Right cardiac atrium (tissue), 5 donors: ENCODE results near the gene POLR2E. TPM values are rescaled to one million over a fixed set of nuclear protein-coding genes. Genes with fewer than 3 reads are reported as not detected.
A peak's percentile ranks its signal among the peaks of the same experiment; 100 is the strongest.

Source experiments
- ATAC-seq, 2 donors: fragments of 200-7000 bp; cut with Tn5 transposase; one replicate each; pipeline versions ENCODE4 v1.8.0 to v1.9.1; 2020; ENCODE audit warnings: moderate library complexity in 2 of 2, mild to moderate bottlenecking in 1 of 2
- DNase-seq, 3 donors: peaks; one replicate each; pipeline ENCODE4 v3.0.0-alpha.2; 2020
- H3K27ac ChIP-seq: one replicate; pipeline ENCODE4 v1.5.1; 2013; ENCODE audit warnings: mild to moderate bottlenecking, low read length, control low read depth, moderate library complexity
- H3K27me3 ChIP-seq: one replicate; pipeline ENCODE4 v1.6.1; 2013; ENCODE audit not compliant: control insufficient read depth, insufficient read depth
- H3K4me1 ChIP-seq: one replicate; pipeline ENCODE4 v1.6.1; 2013; ENCODE audit warnings: low read length; ENCODE audit not compliant: control insufficient read depth, insufficient read depth
- H3K4me3 ChIP-seq: one replicate; pipeline ENCODE4 v1.5.1; 2013; ENCODE audit warnings: low read length, control low read depth
- H3K9me3 ChIP-seq: one replicate; pipeline ENCODE4 v1.6.1; 2013; ENCODE audit warnings: low read length; ENCODE audit not compliant: control insufficient read depth
- WGBS: extraction: QIAGEN DNeasy Blood & Tissue Kit; methylation state at CpG from one replicate; pipeline ENCODE4 v1.1.7; 2013; 5-methylcytosine and 5-hydroxymethylcytosine counted together
- intact Hi-C, 4 donors: fragments of 100-400 bp; cut with DNase I; formaldehyde crosslinking; loops; one replicate each; pipeline versions ENCODE4 v1.11.0 to v1.14.0; 2022 to 2023
- polyA plus RNA-seq: library from polyadenylated mRNA; stranded (reverse); fragments of 200-250 nt; gene quantifications from one replicate; pipeline ENCODE4 v1.2.3, GENCODE V29; 2013
- total RNA-seq, 4 donors: library from RNA; stranded (reverse); fragmentation: NEBNext Ultra II Directional; extraction: Animal tissue kit (Norgen Biotek cat#: 25700); gene quantifications; one replicate each; pipeline ENCODE4 v1.2.1, GENCODE V29; 2021
- donor health status: healthy with polysubstance abuse.
- donor health status: DM: no; HTN: yes; CAD: no.
- donor health status: DM: no; HTN: no; CAD: no.
- donor health status: DM: no; HTN: yes; CAD: no; lungs with severe emphysema.
- donor health status: DM: yes; HTN: yes; CAD: no.

The POLR2E gene
- total and polyA plus RNA-seq, 5 donors, result 110 to 179 (median 133) TPM

DNA sequence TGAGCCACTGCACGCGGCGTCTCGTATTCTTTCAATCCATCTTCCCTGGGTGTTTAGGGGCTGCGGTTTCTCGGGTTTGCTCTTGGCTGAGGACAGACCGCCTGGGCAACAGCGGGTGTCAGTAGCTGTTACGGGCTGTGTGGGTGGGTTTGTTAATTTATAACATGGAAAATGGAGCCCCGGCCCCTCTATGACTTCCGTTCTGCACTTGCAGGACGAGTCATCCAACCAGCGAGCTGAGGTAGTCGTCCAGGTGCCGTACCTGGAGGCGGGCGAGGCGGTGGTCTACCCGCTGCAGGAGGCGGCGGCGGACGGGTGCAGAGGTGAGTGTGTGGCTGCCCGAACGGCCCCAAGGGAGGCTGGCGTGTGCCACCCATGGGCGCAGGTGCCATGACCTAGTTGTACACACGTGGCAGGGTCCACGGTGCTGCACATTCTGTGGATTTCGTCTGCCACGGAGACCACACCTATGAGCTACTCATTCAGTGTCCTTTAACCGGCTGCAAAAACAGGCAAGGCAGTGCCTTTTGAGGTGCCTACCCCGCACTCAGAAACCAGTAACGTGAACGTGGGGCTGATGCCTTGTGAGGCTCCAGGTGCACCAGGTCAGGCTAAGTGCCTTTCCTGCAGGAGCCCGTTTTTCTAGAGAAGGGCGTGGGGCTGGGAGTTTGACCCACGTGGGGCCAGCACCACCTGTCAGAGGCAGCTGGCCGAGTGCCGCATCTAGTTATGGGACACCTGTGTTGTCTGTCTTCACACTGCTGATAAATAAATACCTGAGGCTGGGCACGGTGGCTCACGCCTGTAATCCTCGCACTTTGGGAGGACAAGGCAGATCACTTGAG is 10.9 kb downstream of the POLR2E start:
- Histone ChIP-seq H3K27ac (no peak overlapping the region), H3K4me1 (no peaks in the 10 kb centered on the region), H3K9me3 (no peaks in the 10 kb centered on the region), H3K4me3 (no peak overlapping the region), H3K27me3 (no peaks in the 10 kb centered on the region)
- 88% methylated on average over 43 of the region's 43 CpGs for WGBS
- DNase-seq (no peak), ATAC-seq (no peak)
- intact Hi-C loops, result no loop called here

DNA sequence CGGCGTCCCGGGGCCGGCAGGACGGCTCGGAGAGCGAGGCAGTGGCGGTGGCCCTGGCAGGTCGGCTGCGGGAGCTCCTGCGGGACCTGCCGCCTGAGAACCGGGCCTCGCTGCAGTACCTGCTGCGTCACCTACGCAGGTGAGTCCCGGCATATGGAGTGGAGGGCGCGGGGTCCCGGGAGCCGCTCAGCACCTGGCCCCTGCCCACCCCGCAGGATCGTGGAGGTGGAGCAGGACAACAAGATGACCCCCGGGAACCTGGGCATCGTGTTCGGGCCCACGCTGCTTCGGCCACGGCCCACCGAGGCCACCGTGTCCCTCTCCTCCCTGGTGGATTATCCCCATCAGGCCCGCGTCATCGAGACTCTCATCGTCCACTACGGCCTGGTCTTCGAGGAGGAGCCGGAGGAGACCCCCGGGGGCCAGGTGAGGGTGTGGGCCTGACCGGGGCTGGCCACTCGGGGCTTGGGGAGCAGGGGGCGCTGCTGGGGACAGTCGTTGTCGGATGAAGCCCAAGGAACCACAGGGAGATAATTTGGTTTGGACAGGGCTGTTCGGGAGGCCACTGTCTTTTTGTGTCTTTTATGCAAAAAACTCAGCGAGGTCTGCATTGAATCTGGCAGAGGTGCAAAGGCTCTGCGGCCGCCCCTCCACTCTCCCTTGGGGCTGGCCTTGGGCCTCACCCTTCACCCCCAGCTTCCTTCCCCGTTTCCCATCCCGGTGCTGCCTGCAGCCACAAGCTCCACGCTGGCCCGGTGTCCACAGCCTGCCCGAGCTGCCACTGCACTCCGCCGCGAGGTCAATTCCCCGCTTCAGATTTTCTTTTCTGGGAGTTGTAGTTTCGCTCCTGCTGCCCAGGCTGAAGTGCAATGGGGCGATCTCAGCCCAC is 12.0 kb downstream of the POLR2E start:
- ATAC-seq (no peak), DNase-seq (peak in 2 of 3 donors; percentile 49 to 68)
- Histone ChIP-seq H3K9me3 (no peaks in the 10 kb centered on the region), H3K27ac (no peak overlapping the region), H3K27me3 (no peaks in the 10 kb centered on the region), H3K4me3 (no peak overlapping the region), H3K4me1 (no peaks in the 10 kb centered on the region)
- intact Hi-C loops, result no loop called here
- 83% methylated on average over 59 of the region's 59 CpGs for WGBS

DNA sequence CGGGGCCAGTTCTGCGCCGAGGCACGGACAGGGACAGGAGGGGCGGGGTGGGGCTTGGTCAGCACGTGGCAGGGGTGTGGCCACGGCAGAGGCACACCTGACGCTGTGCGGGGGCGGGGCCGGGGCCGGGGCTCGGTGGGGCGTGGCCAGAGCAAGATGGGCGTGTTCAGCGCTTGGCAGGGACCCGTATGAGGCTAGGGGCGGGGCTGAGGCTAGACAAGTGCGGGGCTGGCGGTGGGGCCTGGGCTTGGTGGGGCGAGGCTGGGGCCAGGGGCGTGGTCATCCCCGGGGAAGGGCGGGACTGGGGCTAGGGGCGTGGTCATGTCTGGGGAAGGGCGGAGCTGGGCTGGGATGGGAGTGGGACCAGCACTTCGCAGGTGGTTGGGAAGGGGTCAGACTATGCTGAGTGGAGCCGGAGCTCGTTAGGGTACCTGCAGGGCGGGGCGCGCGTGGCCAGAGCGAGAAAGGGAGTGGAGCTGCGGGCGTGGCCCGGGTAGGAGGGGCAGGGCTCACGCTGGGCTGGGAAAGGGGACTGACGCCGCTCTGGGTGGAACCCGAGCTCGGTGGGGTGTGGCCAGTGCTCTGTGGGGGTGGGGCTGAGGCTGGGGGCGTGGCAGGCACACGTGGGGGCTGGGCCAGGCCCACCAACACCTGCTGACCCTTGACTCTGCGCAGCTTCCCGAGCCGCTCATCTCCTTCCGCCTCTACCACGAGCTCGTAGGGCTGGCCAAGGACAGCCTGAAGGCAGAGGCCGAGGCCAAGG is 12.8 kb downstream of the POLR2E start:
- Histone ChIP-seq H3K4me3 (no peak overlapping the region), H3K27me3 (no peaks in the 10 kb centered on the region), H3K4me1 (no peaks in the 10 kb centered on the region), H3K27ac (no peak overlapping the region), H3K9me3 (no peaks in the 10 kb centered on the region)
- DNase-seq, result peak; percentile 61 to 82 (median 72)
- ATAC-seq, result peak; percentile 59 to 68
- intact Hi-C loops, result no loop called here
- 25% methylated on average over 51 of the region's 51 CpGs for WGBS

DNA sequence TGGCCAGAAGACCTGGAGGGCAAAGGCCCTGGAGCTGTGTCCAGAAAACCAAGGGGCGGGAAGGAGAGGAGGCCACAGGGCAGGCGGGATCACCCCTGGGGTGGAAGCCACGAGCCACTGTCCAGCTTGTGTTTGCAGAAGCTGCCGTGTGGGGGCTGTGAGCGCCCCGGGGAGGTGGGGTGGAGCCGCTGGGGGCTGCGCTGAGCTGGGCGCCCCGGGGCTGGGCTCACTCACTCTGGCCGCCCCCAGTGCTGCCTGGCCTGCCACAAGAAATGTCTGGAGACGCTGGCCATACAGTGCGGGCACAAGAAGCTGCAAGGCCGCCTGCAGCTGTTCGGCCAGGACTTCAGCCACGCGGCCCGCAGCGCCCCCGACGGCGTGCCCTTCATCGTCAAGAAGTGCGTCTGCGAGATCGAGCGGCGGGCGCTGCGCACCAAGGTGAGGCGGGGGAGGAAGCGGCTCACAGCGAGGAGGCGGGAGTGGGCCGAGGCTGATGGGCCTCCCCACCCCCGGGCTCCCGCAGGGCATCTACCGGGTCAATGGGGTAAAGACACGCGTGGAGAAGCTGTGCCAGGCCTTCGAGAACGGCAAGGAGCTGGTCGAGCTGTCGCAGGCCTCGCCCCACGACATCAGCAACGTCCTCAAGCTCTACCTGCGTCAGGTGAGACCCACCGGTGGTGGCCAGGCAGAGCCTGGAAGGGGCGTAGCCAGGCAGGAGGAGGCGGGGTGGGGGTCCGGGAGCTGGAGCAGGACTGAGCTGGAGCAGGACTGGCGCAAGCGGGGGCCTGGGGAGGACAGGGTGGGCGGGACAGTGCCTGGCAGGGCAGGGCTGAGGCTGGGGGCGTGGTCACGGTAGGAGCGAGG is 13.6 kb downstream of the POLR2E start:
- DNase-seq, result peak in 2 of 3 donors; percentile 83 to 86
- Histone ChIP-seq H3K27ac (no peak overlapping the region), H3K4me3 (no peak overlapping the region), H3K9me3 (no peaks in the 10 kb centered on the region), H3K4me1 (no peaks in the 10 kb centered on the region), H3K27me3 (no peaks in the 10 kb centered on the region)
- no peak for ATAC-seq
- 72% methylated on average over 58 of the region's 58 CpGs for WGBS
- intact Hi-C loops, result no loop called here

DNA sequence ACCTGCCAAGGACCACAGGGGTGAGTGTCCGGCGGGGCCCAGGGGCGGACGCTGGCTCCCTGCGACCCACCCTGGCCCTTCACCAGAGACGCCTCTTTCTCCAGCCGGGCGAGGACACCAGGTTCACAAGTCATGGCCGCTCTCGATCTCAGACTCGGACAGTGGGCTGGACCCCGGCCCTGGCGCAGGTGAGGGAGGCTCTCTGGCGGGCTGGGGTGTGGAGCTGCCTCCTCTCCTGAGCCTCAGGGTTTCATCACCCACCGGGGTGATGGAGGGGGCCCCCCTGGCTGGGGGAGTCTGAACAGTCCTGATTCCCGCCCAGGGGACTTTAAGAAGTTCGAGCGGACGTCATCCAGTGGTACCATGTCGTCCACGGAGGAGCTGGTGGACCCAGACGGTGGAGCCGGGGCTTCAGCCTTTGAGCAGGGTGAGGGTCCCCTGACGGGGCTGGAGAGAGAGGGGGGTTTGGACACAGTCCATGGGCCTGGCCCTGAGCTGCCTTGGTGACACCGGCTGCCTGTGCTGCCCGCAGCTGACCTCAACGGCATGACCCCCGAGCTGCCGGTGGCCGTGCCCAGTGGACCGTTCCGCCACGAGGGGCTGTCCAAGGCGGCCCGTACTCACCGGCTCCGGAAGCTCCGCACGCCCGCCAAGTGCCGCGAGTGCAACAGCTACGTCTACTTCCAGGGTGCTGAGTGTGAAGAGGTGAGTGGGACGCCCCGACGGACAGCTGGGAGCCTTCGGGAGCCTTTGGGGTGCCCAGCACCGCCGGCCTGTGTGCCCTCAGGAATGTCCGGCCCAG is 14.6 kb downstream of the POLR2E start:
- Histone ChIP-seq H3K27ac (no peak overlapping the region), H3K9me3 (no peaks in the 10 kb centered on the region), H3K27me3 (no peaks in the 10 kb centered on the region), H3K4me1 (no peaks in the 10 kb centered on the region), H3K4me3 (no peak overlapping the region)
- no peak for ATAC-seq
- DNase-seq, result peak in 2 of 3 donors; percentile 56 to 63
- intact Hi-C loops, result no loop called here
- WGBS, result 95% methylated on average over 50 of the region's 50 CpGs

DNA sequence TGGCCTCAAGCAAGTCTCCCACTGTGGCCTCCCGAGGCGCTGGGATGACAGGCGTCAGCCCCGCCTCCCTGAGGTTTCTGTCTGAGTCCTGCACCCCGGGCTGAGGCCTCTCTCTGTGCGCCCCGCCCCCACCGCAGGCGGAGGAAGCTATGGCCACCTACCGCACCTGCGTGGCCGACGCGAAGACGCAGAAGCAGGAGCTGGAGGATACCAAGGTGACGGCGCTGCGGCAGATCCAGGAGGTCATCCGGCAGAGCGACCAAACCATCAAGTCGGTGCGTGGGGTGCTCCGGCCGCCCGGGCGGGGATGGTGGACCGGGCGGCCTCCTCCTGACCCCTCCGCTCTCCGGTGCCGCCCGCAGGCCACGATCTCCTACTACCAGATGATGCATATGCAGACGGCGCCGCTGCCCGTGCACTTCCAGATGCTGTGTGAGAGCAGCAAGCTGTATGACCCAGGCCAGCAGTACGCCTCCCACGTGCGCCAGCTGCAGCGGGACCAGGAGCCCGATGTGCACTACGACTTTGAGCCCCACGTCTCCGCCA is 15.5 kb downstream of the POLR2E start:
- WGBS, result 89% methylated on average over 45 of the region's 45 CpGs
- ATAC-seq, result no peak
- Histone ChIP-seq H3K27ac (no peak overlapping the region), H3K4me3 (no peak overlapping the region), H3K27me3 (no peaks in the 10 kb centered on the region), H3K4me1 (no peaks in the 10 kb centered on the region), H3K9me3 (no peaks in the 10 kb centered on the region)
- DNase-seq, result peak in 2 of 3 donors; percentile 61
- intact Hi-C loops, result no loop called here

DNA sequence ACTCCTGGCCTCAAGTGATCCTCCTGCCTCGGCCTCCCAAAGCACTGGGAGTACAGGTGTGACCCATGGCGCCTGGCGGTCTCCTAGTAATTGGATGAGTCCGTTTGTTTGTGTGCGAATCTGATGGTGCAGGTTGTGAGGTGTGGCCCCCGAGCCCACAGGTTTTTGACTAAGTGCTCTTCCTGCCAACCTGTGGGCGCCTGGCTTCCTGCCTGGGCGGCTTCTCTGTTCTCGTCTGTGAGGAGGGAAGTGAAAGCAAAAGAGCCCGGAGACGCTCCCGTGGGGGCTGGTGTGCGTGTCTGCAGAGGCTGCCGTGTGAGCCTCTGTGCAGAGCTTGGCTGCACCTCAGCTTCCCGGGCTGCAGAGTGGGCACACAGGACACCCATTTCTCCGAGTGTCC is 18.2 kb downstream of the POLR2E start:
- 58% methylated on average over 16 of the region's 16 CpGs for WGBS
- peak; percentile 42 to 86 (median 83) for DNase-seq
- intact Hi-C loops, result no loop called here
- Histone ChIP-seq H3K4me1 (no peaks in the 10 kb centered on the region), H3K27ac (no peak overlapping the region), H3K4me3 (no peak overlapping the region), H3K9me3 (no peaks in the 10 kb centered on the region), H3K27me3 (no peaks in the 10 kb centered on the region)
- ATAC-seq, result peak in 1 of 2 donors; percentile 6

DNA sequence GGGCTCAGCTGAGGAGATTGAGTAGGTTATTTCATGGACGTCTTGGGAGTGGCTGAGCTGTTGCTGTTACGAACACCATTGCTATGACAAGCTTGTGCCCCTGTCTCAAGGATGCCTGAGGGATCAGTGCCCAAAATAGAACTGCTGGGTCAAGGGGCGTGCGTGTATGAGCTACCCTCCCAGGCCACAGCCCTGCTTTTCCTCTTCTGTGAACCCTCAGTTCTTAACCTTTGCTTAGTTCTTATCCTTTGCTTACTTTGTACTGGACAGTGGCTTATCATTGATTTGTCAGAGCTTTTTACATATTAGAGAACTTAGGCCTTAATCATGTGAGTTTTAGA is 19.2 kb downstream of the POLR2E start:
- no peaks in the 10 kb centered on the region for H3K4me1 ChIP-seq
- H3K27ac ChIP-seq, result no peak overlapping the region
- ATAC-seq, result no peak
- intact Hi-C loops, result no loop called here
- WGBS, result 80% methylated on average over 4 of the region's 4 CpGs
- H3K9me3 ChIP-seq, result no peaks in the 10 kb centered on the region
- H3K27me3 ChIP-seq, result no peaks in the 10 kb centered on the region
- no peak overlapping the region for H3K4me3 ChIP-seq
- DNase-seq, result no peak

DNA sequence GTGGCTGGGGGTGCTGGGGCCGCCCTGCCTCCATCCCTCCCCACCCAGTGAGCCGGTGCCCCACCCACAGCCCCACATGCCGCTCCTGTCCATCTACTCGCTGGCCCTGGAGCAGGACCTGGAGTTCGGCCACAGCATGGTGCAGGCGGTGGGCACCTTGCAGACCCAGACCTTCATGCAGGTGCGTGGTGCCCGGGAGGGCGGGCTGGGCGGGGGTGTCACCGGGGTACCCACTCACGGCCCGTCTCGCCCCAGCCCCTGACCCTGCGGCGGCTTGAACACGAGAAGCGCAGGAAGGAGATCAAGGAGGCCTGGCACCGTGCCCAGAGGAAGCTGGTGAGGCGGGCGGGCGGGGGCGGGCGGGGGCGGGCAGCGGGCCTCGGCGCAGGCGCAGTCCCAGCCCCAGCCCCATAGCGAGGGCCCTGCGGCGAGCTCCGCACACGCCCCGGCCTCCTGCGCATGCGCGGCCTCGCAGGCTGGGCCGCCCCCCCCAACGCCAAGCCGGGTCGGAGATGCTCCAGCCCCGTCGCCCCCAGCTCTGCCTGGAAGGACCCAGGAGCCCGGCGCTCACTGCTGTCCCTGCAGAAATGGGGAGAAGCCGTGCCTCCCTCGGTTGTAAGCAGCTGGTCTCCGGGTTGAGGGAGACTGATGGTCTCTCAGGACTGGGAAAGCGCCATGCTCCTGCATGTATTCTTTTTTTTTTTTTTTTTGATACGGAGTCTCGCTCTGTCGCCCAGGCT is 20.5 kb downstream of the POLR2E start:
- H3K4me3 ChIP-seq, result no peak overlapping the region
- intact Hi-C loops, result no loop called here
- no peaks in the 10 kb centered on the region for H3K9me3 ChIP-seq
- WGBS, result 71% methylated on average over 54 of the region's 54 CpGs
- peak; percentile 78 to 94 (median 93) for DNase-seq
- no peaks in the 10 kb centered on the region for H3K27me3 ChIP-seq
- ATAC-seq, result peak; percentile 39 to 46
- H3K4me1 ChIP-seq, result no peaks in the 10 kb centered on the region
- no peak overlapping the region for H3K27ac ChIP-seq
